ENCODE data around the gene PGAP6. TPM values are rescaled to one million over a fixed set of nuclear protein-coding genes. Genes with fewer than 3 reads are reported as not detected.
A peak's percentile ranks its signal among the peaks of the same experiment; 100 is the strongest.

PGAP6 gene
- total and polyA plus RNA-seq, 9 of the 15 experiments (the other 6 are each of a cell fraction or from before 2014, with no cell fraction given): 0.45 to 50.2 (median 39.3) TPM

DNA sequence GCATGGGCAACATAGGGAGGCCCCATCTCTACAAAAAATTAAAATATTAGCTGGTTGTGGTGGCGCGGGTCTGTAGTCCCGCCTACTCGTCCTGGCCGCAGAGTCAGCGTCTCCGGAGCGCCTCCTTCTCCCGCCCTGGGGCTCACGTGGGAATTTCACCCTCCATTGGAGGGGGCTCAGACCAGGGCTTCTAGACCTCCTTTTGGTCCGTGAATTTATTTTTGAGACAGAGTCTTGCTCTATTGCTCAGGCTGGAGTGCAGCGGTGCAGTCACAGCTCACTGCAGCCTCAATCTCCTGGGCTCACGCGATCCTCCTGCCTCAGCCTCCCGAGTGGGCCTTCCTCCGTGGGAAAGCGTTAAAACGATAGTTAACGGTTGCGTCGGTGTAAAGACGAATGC is 14.8 kb upstream of the PGAP6 start (continued):
- TF ChIP-seq ZNF830 (CRISPR knock-in tag; IDR thresholded peaks at IDR 0.05): no peak
- no peak for TF ChIP-seq BRD9 (IDR thresholded peaks at IDR 0.05; ENCODE audit: low read depth, partially characterized antibody)
- no peak for TF ChIP-seq HMG20B (CRISPR knock-in tag; IDR thresholded peaks at IDR 0.05)
- 0 out of 2 replicates have a peak, but pooled peaks have one; percentile 49 for TF ChIP-seq GTF2F1 (IDR thresholded peaks at IDR 0.05; ENCODE audit: low read depth, low read length)
- no peak for TF ChIP-seq ATF1 (CRISPR knock-in tag; IDR thresholded peaks at IDR 0.05)
- TF ChIP-seq ATF1 (tag; IDR thresholded peaks at IDR 0.05): peak; percentile 51; the same call in 1 of the 2 replicates
- TF ChIP-seq, protein P1, sequence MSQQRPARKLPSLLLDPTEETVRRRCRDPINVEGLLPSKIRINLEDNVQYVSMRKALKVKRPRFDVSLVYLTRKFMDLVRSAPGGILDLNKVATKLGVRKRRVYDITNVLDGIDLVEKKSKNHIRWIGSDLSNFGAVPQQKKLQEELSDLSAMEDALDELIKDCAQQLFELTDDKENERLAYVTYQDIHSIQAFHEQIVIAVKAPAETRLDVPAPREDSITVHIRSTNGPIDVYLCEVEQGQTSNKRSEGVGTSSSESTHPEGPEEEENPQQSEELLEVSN (IDR thresholded peaks at IDR 0.05; ENCODE audit: borderline replicate concordance in 1 of 2, extremely low read depth in 1 of 2, insufficient read depth in 1 of 2, insufficient read length in 1 of 2, low read depth in 1 of 2, low read length in 1 of 2, poor library complexity in 1 of 2, severe bottlenecking in 1 of 2): peak; percentile 87 to 96
- TF ChIP-seq ZNF668 (CRISPR knock-in tag; IDR thresholded peaks at IDR 0.05): no peak
- TF ChIP-seq PTTG1 (tag; IDR thresholded peaks at IDR 0.05; ENCODE audit: low read depth): no peak
- TF ChIP-seq, protein P2, sequence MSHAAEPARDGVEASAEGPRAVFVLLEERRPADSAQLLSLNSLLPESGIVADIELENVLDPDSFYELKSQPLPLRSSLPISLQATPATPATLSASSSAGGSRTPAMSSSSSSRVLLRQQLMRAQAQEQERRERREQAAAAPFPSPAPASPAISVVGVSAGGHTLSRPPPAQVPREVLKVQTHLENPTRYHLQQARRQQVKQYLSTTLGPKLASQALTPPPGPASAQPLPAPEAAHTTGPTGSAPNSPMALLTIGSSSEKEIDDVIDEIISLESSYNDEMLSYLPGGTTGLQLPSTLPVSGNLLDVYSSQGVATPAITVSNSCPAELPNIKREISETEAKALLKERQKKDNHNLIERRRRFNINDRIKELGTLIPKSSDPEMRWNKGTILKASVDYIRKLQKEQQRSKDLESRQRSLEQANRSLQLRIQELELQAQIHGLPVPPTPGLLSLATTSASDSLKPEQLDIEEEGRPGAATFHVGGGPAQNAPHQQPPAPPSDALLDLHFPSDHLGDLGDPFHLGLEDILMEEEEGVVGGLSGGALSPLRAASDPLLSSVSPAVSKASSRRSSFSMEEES (CRISPR knock-in tag; IDR thresholded peaks at IDR 0.05): no peak
- TF ChIP-seq ZNF507 (tag; conservative IDR thresholded peaks at IDR 0.05): no peak
- TF ChIP-seq ARHGAP35 (IDR thresholded peaks at IDR 0.05; ENCODE audit: partially characterized antibody): no peak
- no peak for TF ChIP-seq ZNF316 (IDR thresholded peaks at IDR 0.05)
- no peak for TF ChIP-seq NEUROD1 (IDR thresholded peaks at IDR 0.05; ENCODE audit: borderline replicate concordance, low read depth, low read length, partially characterized antibody)
- TF ChIP-seq, protein P3, sequence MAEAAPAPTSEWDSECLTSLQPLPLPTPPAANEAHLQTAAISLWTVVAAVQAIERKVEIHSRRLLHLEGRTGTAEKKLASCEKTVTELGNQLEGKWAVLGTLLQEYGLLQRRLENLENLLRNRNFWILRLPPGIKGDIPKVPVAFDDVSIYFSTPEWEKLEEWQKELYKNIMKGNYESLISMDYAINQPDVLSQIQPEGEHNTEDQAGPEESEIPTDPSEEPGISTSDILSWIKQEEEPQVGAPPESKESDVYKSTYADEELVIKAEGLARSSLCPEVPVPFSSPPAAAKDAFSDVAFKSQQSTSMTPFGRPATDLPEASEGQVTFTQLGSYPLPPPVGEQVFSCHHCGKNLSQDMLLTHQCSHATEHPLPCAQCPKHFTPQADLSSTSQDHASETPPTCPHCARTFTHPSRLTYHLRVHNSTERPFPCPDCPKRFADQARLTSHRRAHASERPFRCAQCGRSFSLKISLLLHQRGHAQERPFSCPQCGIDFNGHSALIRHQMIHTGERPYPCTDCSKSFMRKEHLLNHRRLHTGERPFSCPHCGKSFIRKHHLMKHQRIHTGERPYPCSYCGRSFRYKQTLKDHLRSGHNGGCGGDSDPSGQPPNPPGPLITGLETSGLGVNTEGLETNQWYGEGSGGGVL (CRISPR knock-in tag; IDR thresholded peaks at IDR 0.05): no peak
- TF ChIP-seq, protein P4, sequence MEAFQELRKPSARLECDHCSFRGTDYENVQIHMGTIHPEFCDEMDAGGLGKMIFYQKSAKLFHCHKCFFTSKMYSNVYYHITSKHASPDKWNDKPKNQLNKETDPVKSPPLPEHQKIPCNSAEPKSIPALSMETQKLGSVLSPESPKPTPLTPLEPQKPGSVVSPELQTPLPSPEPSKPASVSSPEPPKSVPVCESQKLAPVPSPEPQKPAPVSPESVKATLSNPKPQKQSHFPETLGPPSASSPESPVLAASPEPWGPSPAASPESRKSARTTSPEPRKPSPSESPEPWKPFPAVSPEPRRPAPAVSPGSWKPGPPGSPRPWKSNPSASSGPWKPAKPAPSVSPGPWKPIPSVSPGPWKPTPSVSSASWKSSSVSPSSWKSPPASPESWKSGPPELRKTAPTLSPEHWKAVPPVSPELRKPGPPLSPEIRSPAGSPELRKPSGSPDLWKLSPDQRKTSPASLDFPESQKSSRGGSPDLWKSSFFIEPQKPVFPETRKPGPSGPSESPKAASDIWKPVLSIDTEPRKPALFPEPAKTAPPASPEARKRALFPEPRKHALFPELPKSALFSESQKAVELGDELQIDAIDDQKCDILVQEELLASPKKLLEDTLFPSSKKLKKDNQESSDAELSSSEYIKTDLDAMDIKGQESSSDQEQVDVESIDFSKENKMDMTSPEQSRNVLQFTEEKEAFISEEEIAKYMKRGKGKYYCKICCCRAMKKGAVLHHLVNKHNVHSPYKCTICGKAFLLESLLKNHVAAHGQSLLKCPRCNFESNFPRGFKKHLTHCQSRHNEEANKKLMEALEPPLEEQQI (IDR thresholded peaks at IDR 0.05): no peak

All from K562 (cell line).